OCI-LY1 (cell line): ENCODE data around the gene ADAMTS4.

Experiments
- H2AFZ ChIP-seq: fragments of 200-600 bp; sonication (generic), shearing (Covaris generic); 2 replicates; pipeline ENCODE4 v1.6.0; 2014; ENCODE audit warnings: antibody characterized with exemption, mild to moderate bottlenecking, low read length
- H3F3A ChIP-seq: fragments of 200-600 bp; sonication (generic), shearing (Covaris generic); 2 replicates; pipeline ENCODE4 v1.6.0; 2014; ENCODE audit warnings: mild to moderate bottlenecking, antibody characterized with exemption, low read length, moderate library complexity; ENCODE audit not compliant: insufficient read depth
- H3K27ac ChIP-seq: fragments of 200-600 bp; sonication (generic); 2 replicates; pipeline ENCODE4 v1.5.1; 2014; ENCODE audit warnings: low read length, mixed run types, mild to moderate bottlenecking, low read depth; ENCODE audit not compliant: poor library complexity, severe bottlenecking
- H3K27me3 ChIP-seq: fragments of 200-600 bp; sonication (generic); 2 replicates; pipeline ENCODE4 v1.6.0; 2014; ENCODE audit warnings: antibody characterized with exemption, mild to moderate bottlenecking, low read length, moderate library complexity; ENCODE audit not compliant: insufficient read depth
- H3K36me3 ChIP-seq: fragments of 200-600 bp; sonication (generic); 2 replicates; pipeline ENCODE4 v1.6.1; 2014; ENCODE audit warnings: mild to moderate bottlenecking, antibody characterized with exemption, low read length, moderate library complexity, mixed read lengths; ENCODE audit not compliant: insufficient read depth
- H3K4me1 ChIP-seq: fragments of 200-600 bp; sonication (generic); 2 replicates; pipeline ENCODE4 v1.5.1; 2014; ENCODE audit warnings: mild to moderate bottlenecking, low read length, moderate library complexity; ENCODE audit not compliant: insufficient read depth, severe bottlenecking
- H3K4me2 ChIP-seq: fragments of 200-600 bp; sonication (generic), shearing (Covaris generic); 2 replicates; pipeline ENCODE4 v1.6.1; 2014; ENCODE audit warnings: low read length
- H3K4me3 ChIP-seq: fragments of 200-600 bp; sonication (generic); 2 replicates; pipeline ENCODE4 v1.5.1; 2014; ENCODE audit warnings: low read length, low read depth, mild to moderate bottlenecking, mixed read lengths; ENCODE audit not compliant: poor library complexity, severe bottlenecking
- H3K79me2 ChIP-seq: fragments of 200-600 bp; shearing (Covaris generic); 2 replicates; pipeline ENCODE4 v1.6.1; 2016; ENCODE audit warnings: mixed run types, low read length, mixed read lengths; ENCODE audit not compliant: insufficient read depth
- H3K9ac ChIP-seq: fragments of 200-600 bp; sonication (generic), shearing (Covaris generic); 2 replicates; pipeline ENCODE4 v1.6.1; 2014; ENCODE audit warnings: mild to moderate bottlenecking, low read length, mixed read lengths
- H3K9me2 ChIP-seq: fragments of 200-600 bp; sonication (generic), shearing (Covaris generic); 2 replicates; pipeline ENCODE4 v1.6.1; 2014; ENCODE audit warnings: low read depth, mild to moderate bottlenecking, low read length, mixed read lengths
- H3K9me3 ChIP-seq: fragments of 200-600 bp; shearing (Covaris generic); 2 replicates; pipeline ENCODE4 v1.6.1; 2014; ENCODE audit warnings: low read length, mixed read lengths
- H4K20me1 ChIP-seq: fragments of 200-600 bp; sonication (generic), shearing (Covaris generic); 2 replicates; pipeline ENCODE4 v1.6.0; 2016; ENCODE audit warnings: mild to moderate bottlenecking, low read length; ENCODE audit not compliant: insufficient read depth
- CTCF ChIP-seq: fragments of 200-600 bp; sonication (generic), shearing (Covaris generic); IDR thresholded peaks from 2 replicates; pipeline ENCODE4 v1.5.1; 2017; ENCODE audit warnings: mild to moderate bottlenecking, antibody characterized with exemption, low read length, moderate library complexity, mixed read lengths
- EZH2 ChIP-seq: fragments of 200-600 bp; sonication (generic), shearing (Covaris generic); IDR thresholded peaks from 2 replicates; pipeline ENCODE4 v1.8.0; 2017; ENCODE audit warnings: borderline replicate concordance, mixed run types, mild to moderate bottlenecking, antibody characterized with exemption, low read length, moderate library complexity, mixed read lengths

ADAMTS4 gene

GRCh38 chr1:161209790-161210409 is 11.0 kb upstream of the ADAMTS4 start:
- Histone ChIP-seq H3K4me1 (no peaks in the 10 kb centered on the region), H3K9ac (no peak overlapping the region), H3K79me2 (no peaks in the 10 kb centered on the region), H3K9me2 (no peaks in the 10 kb centered on the region), H4K20me1 (no peaks in the 10 kb centered on the region), H2AFZ (no peak overlapping the region), H3K27ac (no peak overlapping the region), H3K4me2 (no peak overlapping the region), H3F3A (no peaks in the 10 kb centered on the region), H3K27me3 (no peaks in the 10 kb centered on the region), H3K4me3 (no peak overlapping the region), H3K36me3 (peaks cover 81% of the 10 kb centered on the region), H3K9me3 (no peaks in the 10 kb centered on the region)
- TF ChIP-seq CTCF (peak; percentile 85), EZH2 (no peak)

- Histone ChIP-seq H3K4me1 (peaks cover 12% of the 10 kb centered on the region), H2AFZ (no peak overlapping the region), H3K9ac (no peak overlapping the region), H3K4me2 (no peak overlapping the region), H3K9me3 (no peaks in the 10 kb centered on the region), H3K27ac (no peak overlapping the region), H3K36me3 (peaks cover 68% of the 10 kb centered on the region), H4K20me1 (no peaks in the 10 kb centered on the region), H3K4me3 (no peak overlapping the region), H3K9me2 (no peaks in the 10 kb centered on the region), H3K27me3 (no peaks in the 10 kb centered on the region), H3F3A (no peaks in the 10 kb centered on the region), H3K79me2 (no peaks in the 10 kb centered on the region)
- no peak for TF ChIP-seq CTCF
- TF ChIP-seq EZH2, result no peak
These were observed 8.3 kb upstream of the ADAMTS4 start for GRCh38 chr1:161207173-161207572.

- TF ChIP-seq EZH2, result no peak
- TF ChIP-seq CTCF, result no peak
- Histone ChIP-seq H3K27me3 (no peaks in the 10 kb centered on the region), H3K36me3 (peaks cover 62% of the 10 kb centered on the region), H3K4me3 (no peak overlapping the region), H3K79me2 (no peaks in the 10 kb centered on the region), H3F3A (no peaks in the 10 kb centered on the region), H2AFZ (no peak overlapping the region), H4K20me1 (no peaks in the 10 kb centered on the region), H3K9me3 (no peaks in the 10 kb centered on the region), H3K27ac (no peak overlapping the region), H3K4me2 (no peak overlapping the region), H3K9ac (no peak overlapping the region), H3K4me1 (peaks cover 15% of the 10 kb centered on the region), H3K9me2 (no peaks in the 10 kb centered on the region)
These were observed 7.7 kb upstream of the ADAMTS4 start for GRCh38 chr1:161206411-161207140.
